Neural cell (in vitro differentiated cells): ENCODE data around the gene LSMEM2. TPM values are rescaled to one million over a fixed set of nuclear protein-coding genes. Genes with fewer than 3 reads are reported as not detected.
A peak's percentile ranks its signal among the peaks of the same experiment; 100 is the strongest.

ENCODE experiments used
- H2AFZ ChIP-seq: fragments of 200-600, 300-800 bp; sonication (generic), shearing (Covaris generic); 2 replicates; pipeline ENCODE4 v1.6.0; 2014; ENCODE audit warnings: low read depth, mild to moderate bottlenecking, antibody characterized with exemption, low read length, moderate library complexity
- H3F3A ChIP-seq: fragments of 200-600 bp; shearing (Covaris generic); 2 replicates; pipeline ENCODE4 v1.6.1; 2016; ENCODE audit warnings: mild to moderate bottlenecking, moderate library complexity, mixed read lengths, antibody characterized with exemption, low read length; ENCODE audit not compliant: insufficient read depth, poor library complexity, severe bottlenecking
- H3K27ac ChIP-seq: fragments of 200-600, 300-800 bp; sonication (generic), shearing (Covaris generic); 2 replicates; pipeline ENCODE4 v1.5.1; 2014; ENCODE audit warnings: mild to moderate bottlenecking, low read length, moderate library complexity
- H3K27me3 ChIP-seq: fragments of 300-800, 200-600 bp; sonication (generic), shearing (Covaris generic); 2 replicates; pipeline ENCODE4 v1.6.0; 2014; ENCODE audit warnings: mild to moderate bottlenecking, low read depth, low read length, moderate library complexity; ENCODE audit not compliant: insufficient read depth
- H3K36me3 ChIP-seq: fragments of 300-800, 200-600 bp; sonication (generic), shearing (Covaris generic); 2 replicates; pipeline ENCODE4 v1.5.1; 2014; ENCODE audit warnings: mild to moderate bottlenecking, antibody characterized with exemption, low read length, moderate library complexity; ENCODE audit not compliant: insufficient read depth
- H3K4me2 ChIP-seq: fragments of 300-800, 200-600 bp; sonication (generic), shearing (Covaris generic); 2 replicates; pipeline ENCODE4 v1.6.0; 2014; ENCODE audit warnings: mild to moderate bottlenecking, low read length
- H3K4me3 ChIP-seq: fragments of 300-800, 200-600 bp; sonication (generic), shearing (Covaris generic); 2 replicates; pipeline ENCODE4 v1.5.1; 2014; ENCODE audit warnings: mild to moderate bottlenecking, low read length, moderate library complexity
- H3K79me2 ChIP-seq: fragments of 200-600 bp; shearing (Covaris generic); replicated peaks from 2 replicates; pipeline ENCODE4 v1.6.0; 2014; ENCODE audit warnings: mild to moderate bottlenecking, low read length, moderate library complexity; ENCODE audit not compliant: insufficient read depth
- H3K9ac ChIP-seq: fragments of 300-800, 200-600 bp; sonication (generic), shearing (Covaris generic); 2 replicates; pipeline ENCODE4 v1.6.1; 2016; ENCODE audit warnings: mild to moderate bottlenecking, low read length, mixed read lengths
- H3K9me2 ChIP-seq: fragments of 200-600 bp; shearing (Covaris generic); 2 replicates; pipeline ENCODE4 v1.6.1; 2016; ENCODE audit warnings: mild to moderate bottlenecking, low read length, mixed read lengths; ENCODE audit not compliant: insufficient read depth
- H3K9me3 ChIP-seq: fragments of 200-600, 300-800 bp; sonication (generic), shearing (Covaris generic); 2 replicates; pipeline ENCODE4 v1.6.1; 2016; ENCODE audit warnings: mild to moderate bottlenecking, mixed run types, low read length, moderate library complexity, mixed read lengths
- H4K20me1 ChIP-seq: fragments of 200-600 bp; shearing (Covaris generic); 2 replicates; pipeline ENCODE4 v1.6.1; 2016; ENCODE audit warnings: mild to moderate bottlenecking, mixed run types; ENCODE audit not compliant: insufficient read depth
- EP300 ChIP-seq: fragments of 450-650 bp; conservative IDR thresholded peaks from 2 replicates; pipeline ENCODE4 v1.6.1; 2014; ENCODE audit warnings: antibody characterized with exemption, mild to moderate bottlenecking, moderate library complexity; ENCODE audit not compliant: poor library complexity, severe bottlenecking
- EZH2 ChIP-seq: fragments of 200-600, 300-800 bp; shearing (Covaris generic), sonication (generic); IDR thresholded peaks from 2 replicates; pipeline ENCODE4 v1.6.1; 2014; ENCODE audit warnings: antibody characterized with exemption, low read length, borderline replicate concordance, mild to moderate bottlenecking; ENCODE audit not compliant: insufficient read depth, poor library complexity, severe bottlenecking
- MXI1 ChIP-seq: fragments of 450-650 bp; conservative IDR thresholded peaks from 2 replicates; pipeline ENCODE4 v1.6.1; 2014; ENCODE audit warnings: antibody characterized with exemption, mild to moderate bottlenecking; ENCODE audit not compliant: poor library complexity, severe bottlenecking
- POLR2AphosphoS5 ChIP-seq: IDR thresholded peaks from 2 replicates; pipeline ENCODE4 v1.6.1; 2012
- RAD21 ChIP-seq: fragments of 450-650 bp; conservative IDR thresholded peaks from 2 replicates; pipeline ENCODE4 v1.6.1; 2014; ENCODE audit warnings: antibody characterized with exemption, mild to moderate bottlenecking, moderate library complexity
- SMC3 ChIP-seq: fragments of 450-650 bp; conservative IDR thresholded peaks from 2 replicates; pipeline ENCODE4 v1.6.1; 2014; ENCODE audit warnings: antibody characterized with exemption, mild to moderate bottlenecking, moderate library complexity; ENCODE audit not compliant: poor library complexity
- TAF1 ChIP-seq: IDR thresholded peaks from 2 replicates; pipeline ENCODE4 v1.6.1; 2012; ENCODE audit warnings: low read depth
- polyA plus RNA-seq: library from polyadenylated mRNA; depleted of rRNA; stranded (reverse); fragments of >200 nt; gene quantifications from 2 replicates; pipeline ENCODE4 v1.2.3, GENCODE V29; 2014
- TF ChIP-seq, protein P1 (sequence below): fragments of 450-650 bp; IDR thresholded peaks from 2 replicates; pipeline ENCODE4 v1.5.1; 2014; ENCODE audit warnings: antibody characterized with exemption, mild to moderate bottlenecking, moderate library complexity; ENCODE audit not compliant: poor library complexity, severe bottlenecking
- TF ChIP-seq, protein P2 (sequence below): IDR thresholded peaks from 2 replicates; pipeline ENCODE4 v1.6.1; 2012; ENCODE audit warnings: borderline replicate concordance

The LSMEM2 gene
- polyA plus RNA-seq, 1 donor from 2014 or later, result not detected

DNA sequence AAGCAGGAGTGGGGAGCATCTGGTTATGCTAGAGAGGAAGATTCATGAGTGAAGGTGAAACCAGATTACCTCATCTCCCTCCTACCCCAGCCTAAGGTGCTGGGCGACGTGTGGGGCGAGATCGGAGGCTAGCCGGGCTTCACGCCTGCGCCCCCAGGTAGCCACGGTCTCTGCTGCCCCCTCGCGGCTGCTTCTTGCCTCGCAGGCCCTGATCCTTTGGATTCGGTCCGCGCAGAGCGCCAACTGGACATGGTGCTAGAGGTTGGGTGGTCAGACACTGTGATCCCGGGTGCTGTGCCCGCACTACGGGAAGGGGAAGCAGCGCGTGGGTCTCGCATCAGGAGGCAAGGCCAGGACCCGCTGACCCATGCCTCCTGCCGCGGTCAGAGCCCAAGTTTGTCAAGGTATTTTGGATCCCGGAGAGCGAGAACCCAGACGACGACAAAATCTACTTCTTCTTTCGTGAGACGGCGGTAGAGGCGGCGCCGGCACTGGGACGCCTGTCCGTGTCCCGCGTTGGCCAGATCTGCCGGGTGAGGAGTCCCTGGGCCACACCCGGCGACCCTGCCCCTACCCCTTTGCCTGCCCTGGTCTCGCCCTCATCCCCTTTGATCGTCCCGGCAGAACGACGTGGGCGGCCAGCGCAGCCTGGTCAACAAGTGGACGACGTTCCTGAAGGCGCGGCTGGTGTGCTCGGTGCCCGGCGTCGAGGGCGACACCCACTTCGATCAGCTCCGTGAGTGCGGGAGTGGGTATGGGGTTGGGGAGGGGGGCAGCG, 5.8 kb upstream of the LSMEM2 start:
- Histone ChIP-seq H3K9ac (peak overlapping the region; percentile 47), H2AFZ (no peak overlapping the region), H3K79me2 (no peaks in the 10 kb centered on the region), H3K4me2 (peak overlapping the region; percentile 48), H3K9me3 (no peaks in the 10 kb centered on the region), H3K9me2 (no peaks in the 10 kb centered on the region), H3K27ac (no peak overlapping the region), H3F3A (no peaks in the 10 kb centered on the region), H3K27me3 (peaks cover 23% of the 10 kb centered on the region), H3K36me3 (no peaks in the 10 kb centered on the region), H3K4me3 (peak overlapping the region; percentile 43), H4K20me1 (no peaks in the 10 kb centered on the region)
- peak; percentile 98 for TF ChIP-seq SMC3
- no peak for TF ChIP-seq POLR2AphosphoS5
- TF ChIP-seq, protein P1, sequence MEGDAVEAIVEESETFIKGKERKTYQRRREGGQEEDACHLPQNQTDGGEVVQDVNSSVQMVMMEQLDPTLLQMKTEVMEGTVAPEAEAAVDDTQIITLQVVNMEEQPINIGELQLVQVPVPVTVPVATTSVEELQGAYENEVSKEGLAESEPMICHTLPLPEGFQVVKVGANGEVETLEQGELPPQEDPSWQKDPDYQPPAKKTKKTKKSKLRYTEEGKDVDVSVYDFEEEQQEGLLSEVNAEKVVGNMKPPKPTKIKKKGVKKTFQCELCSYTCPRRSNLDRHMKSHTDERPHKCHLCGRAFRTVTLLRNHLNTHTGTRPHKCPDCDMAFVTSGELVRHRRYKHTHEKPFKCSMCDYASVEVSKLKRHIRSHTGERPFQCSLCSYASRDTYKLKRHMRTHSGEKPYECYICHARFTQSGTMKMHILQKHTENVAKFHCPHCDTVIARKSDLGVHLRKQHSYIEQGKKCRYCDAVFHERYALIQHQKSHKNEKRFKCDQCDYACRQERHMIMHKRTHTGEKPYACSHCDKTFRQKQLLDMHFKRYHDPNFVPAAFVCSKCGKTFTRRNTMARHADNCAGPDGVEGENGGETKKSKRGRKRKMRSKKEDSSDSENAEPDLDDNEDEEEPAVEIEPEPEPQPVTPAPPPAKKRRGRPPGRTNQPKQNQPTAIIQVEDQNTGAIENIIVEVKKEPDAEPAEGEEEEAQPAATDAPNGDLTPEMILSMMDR, result peak; percentile 99
- no peak for TF ChIP-seq TAF1
- TF ChIP-seq MXI1, result peak; percentile 51
- peak; percentile 13 for TF ChIP-seq EP300
- TF ChIP-seq RAD21, result peak; percentile 99
- TF ChIP-seq, protein P2, sequence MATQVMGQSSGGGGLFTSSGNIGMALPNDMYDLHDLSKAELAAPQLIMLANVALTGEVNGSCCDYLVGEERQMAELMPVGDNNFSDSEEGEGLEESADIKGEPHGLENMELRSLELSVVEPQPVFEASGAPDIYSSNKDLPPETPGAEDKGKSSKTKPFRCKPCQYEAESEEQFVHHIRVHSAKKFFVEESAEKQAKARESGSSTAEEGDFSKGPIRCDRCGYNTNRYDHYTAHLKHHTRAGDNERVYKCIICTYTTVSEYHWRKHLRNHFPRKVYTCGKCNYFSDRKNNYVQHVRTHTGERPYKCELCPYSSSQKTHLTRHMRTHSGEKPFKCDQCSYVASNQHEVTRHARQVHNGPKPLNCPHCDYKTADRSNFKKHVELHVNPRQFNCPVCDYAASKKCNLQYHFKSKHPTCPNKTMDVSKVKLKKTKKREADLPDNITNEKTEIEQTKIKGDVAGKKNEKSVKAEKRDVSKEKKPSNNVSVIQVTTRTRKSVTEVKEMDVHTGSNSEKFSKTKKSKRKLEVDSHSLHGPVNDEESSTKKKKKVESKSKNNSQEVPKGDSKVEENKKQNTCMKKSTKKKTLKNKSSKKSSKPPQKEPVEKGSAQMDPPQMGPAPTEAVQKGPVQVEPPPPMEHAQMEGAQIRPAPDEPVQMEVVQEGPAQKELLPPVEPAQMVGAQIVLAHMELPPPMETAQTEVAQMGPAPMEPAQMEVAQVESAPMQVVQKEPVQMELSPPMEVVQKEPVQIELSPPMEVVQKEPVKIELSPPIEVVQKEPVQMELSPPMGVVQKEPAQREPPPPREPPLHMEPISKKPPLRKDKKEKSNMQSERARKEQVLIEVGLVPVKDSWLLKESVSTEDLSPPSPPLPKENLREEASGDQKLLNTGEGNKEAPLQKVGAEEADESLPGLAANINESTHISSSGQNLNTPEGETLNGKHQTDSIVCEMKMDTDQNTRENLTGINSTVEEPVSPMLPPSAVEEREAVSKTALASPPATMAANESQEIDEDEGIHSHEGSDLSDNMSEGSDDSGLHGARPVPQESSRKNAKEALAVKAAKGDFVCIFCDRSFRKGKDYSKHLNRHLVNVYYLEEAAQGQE, result no peak

DNA sequence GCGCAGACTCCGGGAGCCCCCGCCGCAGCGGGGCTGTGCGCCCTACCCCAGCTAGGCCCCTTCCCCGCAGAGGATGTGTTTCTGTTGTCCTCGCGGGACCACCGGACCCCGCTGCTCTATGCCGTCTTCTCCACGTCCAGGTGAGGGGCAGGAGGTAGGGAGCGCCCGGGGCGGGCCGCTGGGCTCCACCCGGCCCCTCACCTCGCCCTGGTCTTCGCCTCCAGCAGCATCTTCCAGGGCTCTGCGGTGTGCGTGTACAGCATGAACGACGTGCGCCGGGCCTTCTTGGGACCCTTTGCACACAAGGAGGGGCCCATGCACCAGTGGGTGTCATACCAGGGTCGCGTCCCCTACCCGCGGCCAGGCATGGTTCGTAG, 5.2 kb upstream of the LSMEM2 start:
- H4K20me1 ChIP-seq, result no peaks in the 10 kb centered on the region
- H3K36me3 ChIP-seq, result no peaks in the 10 kb centered on the region
- H3K79me2 ChIP-seq, result no peaks in the 10 kb centered on the region
- no peak overlapping the region for H2AFZ ChIP-seq
- no peak overlapping the region for H3K4me3 ChIP-seq
- H3K9ac ChIP-seq, result no peak overlapping the region
- no peak overlapping the region for H3K4me2 ChIP-seq
- H3K27ac ChIP-seq, result no peak overlapping the region
- TF ChIP-seq MXI1 (no peak), EP300 (no peak), POLR2AphosphoS5 (no peak), EZH2 (no peak), RAD21 (no peak), SMC3 (no peak), TAF1 (no peak)
- TF ChIP-seq, protein P2, result no peak
- TF ChIP-seq, protein P1, result no peak
- no peaks in the 10 kb centered on the region for H3K9me3 ChIP-seq
- H3F3A ChIP-seq, result no peaks in the 10 kb centered on the region
- H3K27me3 ChIP-seq, result peaks cover 23% of the 10 kb centered on the region
- no peaks in the 10 kb centered on the region for H3K9me2 ChIP-seq
